Liver (tissue), 9 donors: ENCODE data around the gene ERBB4. TPM values are rescaled to one million over a fixed set of nuclear protein-coding genes. Genes with fewer than 3 reads are reported as not detected.

ENCODE experiments used
- DNase-seq: peaks from one replicate; pipeline ENCODE4 v3.0.0-alpha.2; 2017; ENCODE audit warnings: low spot score
- H3K27ac ChIP-seq, 2 donors: one replicate each; pipeline ENCODE4 v1.7.0; 2013; ENCODE audit warnings: inconsistent platforms in 2 of 2, low read length in 2 of 2, control low read depth in 1 of 2, low read depth in 1 of 2, mild to moderate bottlenecking in 1 of 2
- H3K27me3 ChIP-seq, 4 donors: one replicate each; pipeline versions ENCODE4 v1.6.1 to v1.7.0; 2013; ENCODE audit warnings: low read length in 3 of 4, inconsistent platforms in 1 of 4, mild to moderate bottlenecking in 1 of 4, moderate library complexity in 1 of 4; ENCODE audit not compliant: control insufficient read depth in 4 of 4, insufficient read depth in 4 of 4
- H3K36me3 ChIP-seq, 4 donors: one replicate each; pipeline versions ENCODE4 v1.6.1 to v1.7.0; 2013; ENCODE audit warnings: low read length in 3 of 4, mild to moderate bottlenecking in 3 of 4, low read depth in 1 of 4, moderate library complexity in 1 of 4; ENCODE audit not compliant: control insufficient read depth in 4 of 4, insufficient read depth in 3 of 4
- H3K4me1 ChIP-seq, 4 donors: one replicate each; pipeline versions ENCODE4 v1.6.1 to v1.7.0; 2013; ENCODE audit warnings: low read length in 3 of 4, mild to moderate bottlenecking in 3 of 4, moderate library complexity in 1 of 4; ENCODE audit not compliant: control insufficient read depth in 4 of 4, insufficient read depth in 4 of 4
- H3K4me3 ChIP-seq, 3 donors: one replicate each; pipeline versions ENCODE4 v1.6.1 to v1.7.0; 2013; ENCODE audit warnings: low read length in 3 of 3, control low read depth in 1 of 3, low read depth in 1 of 3, mild to moderate bottlenecking in 1 of 3
- H3K9ac ChIP-seq, 2 donors: one replicate each; pipeline ENCODE4 v1.7.0; 2013; ENCODE audit warnings: low read length in 2 of 2, mild to moderate bottlenecking in 2 of 2, moderate library complexity in 2 of 2, control low read depth in 1 of 2, low read depth in 1 of 2
- H3K9me3 ChIP-seq, 4 donors: one replicate each; pipeline versions ENCODE4 v1.6.1 to v1.7.0; 2013; ENCODE audit warnings: low read length in 3 of 4; ENCODE audit not compliant: control insufficient read depth in 4 of 4
- CTCF ChIP-seq: fragments of 150-350 bp; IDR thresholded peaks from 2 replicates; pipeline ENCODE4 v1.5.1; 2017; ENCODE audit warnings: improper control_type of control experiment, low read depth, low read length; ENCODE audit not compliant: missing input control
- EGR1 ChIP-seq, 2 donors: IDR thresholded peaks; 2 replicates each; pipeline ENCODE4 v1.6.1; 2016 to 2018; ENCODE audit warnings: antibody characterized with exemption in 2 of 2, low read depth in 2 of 2
- FOXA1 ChIP-seq: IDR thresholded peaks from 2 replicates; pipeline ENCODE4 v1.6.1; 2016; ENCODE audit warnings: antibody characterized with exemption
- FOXA2 ChIP-seq: IDR thresholded peaks from 2 replicates; pipeline ENCODE4 v1.6.1; 2016; ENCODE audit warnings: antibody characterized with exemption
- GABPA ChIP-seq, 2 donors: IDR thresholded peaks in 1 of 2; conservative IDR thresholded peaks in 1 of 2; 2 replicates each; pipeline ENCODE4 v1.6.1; 2016; ENCODE audit warnings: antibody characterized with exemption in 2 of 2, mild to moderate bottlenecking in 1 of 2, moderate library complexity in 1 of 2
- HNF4G ChIP-seq: IDR thresholded peaks from 2 replicates; pipeline ENCODE4 v1.6.1; 2016; ENCODE audit warnings: antibody characterized with exemption
- MAX ChIP-seq: IDR thresholded peaks from 2 replicates; pipeline ENCODE4 v1.6.1; 2016; ENCODE audit warnings: antibody characterized with exemption
- NR2F2 ChIP-seq: IDR thresholded peaks from 2 replicates; pipeline ENCODE4 v1.6.1; 2016; ENCODE audit warnings: antibody characterized with exemption
- RAD21 ChIP-seq, 2 donors: IDR thresholded peaks; 2 replicates each; pipeline ENCODE4 v1.6.1; 2016; ENCODE audit warnings: antibody characterized with exemption in 2 of 2, mild to moderate bottlenecking in 2 of 2
- RXRA ChIP-seq, 2 donors: IDR thresholded peaks; 2 replicates each; pipeline ENCODE4 v1.6.1; 2017 to 2018; ENCODE audit warnings: antibody characterized with exemption in 2 of 2, mild to moderate bottlenecking in 1 of 2
- SP1 ChIP-seq: IDR thresholded peaks from 2 replicates; pipeline ENCODE4 v1.6.1; 2018; ENCODE audit warnings: antibody characterized with exemption, mild to moderate bottlenecking
- TAF1 ChIP-seq: conservative IDR thresholded peaks from 2 replicates; pipeline ENCODE4 v1.6.1; 2016; ENCODE audit warnings: antibody characterized with exemption, mild to moderate bottlenecking
- YY1 ChIP-seq: IDR thresholded peaks from 2 replicates; pipeline ENCODE4 v1.6.1; 2016; ENCODE audit warnings: antibody characterized with exemption, mild to moderate bottlenecking
- ZBTB33 ChIP-seq: IDR thresholded peaks from 2 replicates; pipeline ENCODE4 v1.6.1; 2016; ENCODE audit warnings: antibody characterized with exemption
- WGBS: extraction: QIAGEN DNeasy Blood & Tissue Kit; methylation state at CpG from one replicate; pipeline ENCODE4 v1.1.7; 2013; 5-methylcytosine and 5-hydroxymethylcytosine counted together
- polyA plus RNA-seq, 2 donors: library from polyadenylated mRNA; stranded (reverse) in 1 of 2; unstranded in 1 of 2; fragments of 200-250 nt in 1 of 2; fragments of >200 nt in 1 of 2; fragmentation: Nextera tagmentation in 1 of 2; extraction: Ambion mirVana in 1 of 2; gene quantifications; one replicate each; pipeline versions ENCODE4 v1.2.1 to v1.2.3, GENCODE V29; 2013 to 2015
- total RNA-seq, 2 donors: library from RNA; depleted of rRNA; stranded (reverse); fragments of >200 nt; gene quantifications; one replicate each; pipeline ENCODE4 v1.2.3, GENCODE V29; 2014
- TF ChIP-seq, protein P1 (sequence below): IDR thresholded peaks from 2 replicates; pipeline ENCODE4 v1.6.1; 2016; ENCODE audit warnings: antibody characterized with exemption, mild to moderate bottlenecking
- TF ChIP-seq, protein P2 (sequence below): IDR thresholded peaks from 2 replicates; pipeline ENCODE4 v1.6.1; 2016; ENCODE audit warnings: antibody characterized with exemption
- donor health status: healthy.
- donor health status: healthy.
- donor health status: healthy.
- donor health status: healthy.
- donor health status: healthy.

ERBB4 gene
- total and polyA plus RNA-seq, 4 donors: 0.03 to 0.42 TPM; not detected in 2

DNA sequence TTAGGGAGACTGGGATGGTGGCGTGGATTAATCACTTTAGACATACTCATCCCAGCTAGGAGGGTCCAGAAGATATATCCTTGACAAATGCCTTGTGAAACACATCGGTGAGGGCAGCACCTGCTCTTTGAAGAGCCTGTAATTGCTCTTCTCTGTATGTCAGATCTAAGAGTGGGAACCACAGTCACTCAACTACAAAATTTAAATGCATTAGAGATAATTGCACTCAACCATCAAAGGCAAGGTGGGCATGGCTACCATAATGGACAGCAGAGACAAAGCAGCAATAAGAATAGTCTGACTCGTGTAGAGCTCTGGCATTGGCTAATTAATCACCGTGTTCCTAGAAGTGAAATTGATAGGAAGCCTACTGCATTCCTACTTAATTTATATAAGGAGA, 96.8 kb downstream of the ERBB4 start:
- WGBS: 72% methylated on average over 4 of the region's 4 CpGs
- Histone ChIP-seq H3K27ac (no peak overlapping the region), H3K4me1 (no peaks in the 10 kb centered on the region), H3K4me3 (no peak overlapping the region), H3K27me3 (no peaks in the 10 kb centered on the region), H3K36me3 (no peaks in the 10 kb centered on the region), H3K9ac (no peak overlapping the region), H3K9me3 (peaks cover 0 to 8% (median 5%) of the 10 kb centered on the region in 4 donors)
- no peak for TF ChIP-seq RAD21 (IDR thresholded peaks at IDR 0.05)
- TF ChIP-seq, protein P1, sequence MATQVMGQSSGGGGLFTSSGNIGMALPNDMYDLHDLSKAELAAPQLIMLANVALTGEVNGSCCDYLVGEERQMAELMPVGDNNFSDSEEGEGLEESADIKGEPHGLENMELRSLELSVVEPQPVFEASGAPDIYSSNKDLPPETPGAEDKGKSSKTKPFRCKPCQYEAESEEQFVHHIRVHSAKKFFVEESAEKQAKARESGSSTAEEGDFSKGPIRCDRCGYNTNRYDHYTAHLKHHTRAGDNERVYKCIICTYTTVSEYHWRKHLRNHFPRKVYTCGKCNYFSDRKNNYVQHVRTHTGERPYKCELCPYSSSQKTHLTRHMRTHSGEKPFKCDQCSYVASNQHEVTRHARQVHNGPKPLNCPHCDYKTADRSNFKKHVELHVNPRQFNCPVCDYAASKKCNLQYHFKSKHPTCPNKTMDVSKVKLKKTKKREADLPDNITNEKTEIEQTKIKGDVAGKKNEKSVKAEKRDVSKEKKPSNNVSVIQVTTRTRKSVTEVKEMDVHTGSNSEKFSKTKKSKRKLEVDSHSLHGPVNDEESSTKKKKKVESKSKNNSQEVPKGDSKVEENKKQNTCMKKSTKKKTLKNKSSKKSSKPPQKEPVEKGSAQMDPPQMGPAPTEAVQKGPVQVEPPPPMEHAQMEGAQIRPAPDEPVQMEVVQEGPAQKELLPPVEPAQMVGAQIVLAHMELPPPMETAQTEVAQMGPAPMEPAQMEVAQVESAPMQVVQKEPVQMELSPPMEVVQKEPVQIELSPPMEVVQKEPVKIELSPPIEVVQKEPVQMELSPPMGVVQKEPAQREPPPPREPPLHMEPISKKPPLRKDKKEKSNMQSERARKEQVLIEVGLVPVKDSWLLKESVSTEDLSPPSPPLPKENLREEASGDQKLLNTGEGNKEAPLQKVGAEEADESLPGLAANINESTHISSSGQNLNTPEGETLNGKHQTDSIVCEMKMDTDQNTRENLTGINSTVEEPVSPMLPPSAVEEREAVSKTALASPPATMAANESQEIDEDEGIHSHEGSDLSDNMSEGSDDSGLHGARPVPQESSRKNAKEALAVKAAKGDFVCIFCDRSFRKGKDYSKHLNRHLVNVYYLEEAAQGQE: no peak
- TF ChIP-seq GABPA (IDR thresholded peaks at IDR 0.05 in 1 of 2, conservative IDR thresholded peaks at IDR 0.05 in 1 of 2): no peak
- no peak for TF ChIP-seq ZBTB33
- no peak for TF ChIP-seq FOXA2
- TF ChIP-seq NR2F2: no peak
- TF ChIP-seq MAX: no peak
- TF ChIP-seq, protein P2, sequence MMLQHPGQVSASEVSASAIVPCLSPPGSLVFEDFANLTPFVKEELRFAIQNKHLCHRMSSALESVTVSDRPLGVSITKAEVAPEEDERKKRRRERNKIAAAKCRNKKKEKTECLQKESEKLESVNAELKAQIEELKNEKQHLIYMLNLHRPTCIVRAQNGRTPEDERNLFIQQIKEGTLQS: no peak
- TF ChIP-seq HNF4G: no peak
- no peak for DNase-seq

DNA sequence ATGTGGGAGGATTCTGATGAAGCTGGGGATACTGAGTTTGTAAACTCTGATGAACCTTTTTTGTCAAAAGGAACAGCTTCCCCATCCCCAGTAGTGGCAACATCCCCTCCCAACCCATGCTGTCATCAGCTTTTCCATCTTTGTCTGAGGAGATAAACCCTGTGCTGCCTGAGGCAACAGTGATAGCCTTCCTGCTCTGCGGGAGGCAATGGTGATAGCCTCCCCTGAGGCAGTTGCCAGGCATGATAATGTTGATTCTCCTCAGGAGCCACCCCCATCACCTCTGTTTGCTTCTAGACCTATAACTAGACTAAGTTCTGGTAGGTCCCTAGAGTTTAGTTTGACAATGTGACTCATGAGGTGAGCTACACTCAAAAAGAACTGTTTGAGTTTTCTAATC, 97.5 kb downstream of the ERBB4 start:
- no peak for DNase-seq
- Histone ChIP-seq H3K27me3 (no peaks in the 10 kb centered on the region), H3K4me1 (no peaks in the 10 kb centered on the region), H3K9me3 (peaks cover 0 to 8% (median 5%) of the 10 kb centered on the region in 4 donors), H3K4me3 (no peak overlapping the region), H3K9ac (no peak overlapping the region), H3K27ac (no peak overlapping the region), H3K36me3 (no peaks in the 10 kb centered on the region)
- TF ChIP-seq HNF4G: no peak
- WGBS: 87% methylated on average over 1 of the region's 1 CpG

- WGBS: 48% methylated on average over 1 of the region's 1 CpG
- TF ChIP-seq, protein P2: no peak
- TF ChIP-seq TAF1: no peak
- no peak for TF ChIP-seq RXRA (IDR thresholded peaks at IDR 0.05)
- no peak for TF ChIP-seq FOXA1
- no peak for TF ChIP-seq EGR1 (IDR thresholded peaks at IDR 0.05; ENCODE audit: low read depth in 2 of 2)
- no peak for TF ChIP-seq SP1
- no peak for TF ChIP-seq YY1
- no peak for TF ChIP-seq MAX
- no peak for TF ChIP-seq FOXA2
- TF ChIP-seq ZBTB33: no peak
- no peak for TF ChIP-seq CTCF
- TF ChIP-seq HNF4G: no peak
Measured at GRCh38 chr2:212428681-212429478, 109.7 kb downstream of the ERBB4 start.

More at GRCh38 chr2:212428681-212429478, 109.7 kb downstream of the ERBB4 start:
- Histone ChIP-seq H3K9ac (no peak overlapping the region), H3K4me3 (no peak overlapping the region), H3K4me1 (no peaks in the 10 kb centered on the region), H3K27me3 (no peaks in the 10 kb centered on the region), H3K9me3 (no peaks in the 10 kb centered on the region), H3K36me3 (no peaks in the 10 kb centered on the region), H3K27ac (no peak overlapping the region)
- no peak for DNase-seq
